Upper lobe of left lung (tissue), 4 donors: ENCODE data around the gene RPL13A.

ENCODE experiments used
- POLR2A ChIP-seq, 4 donors: fragments of 450-650 bp; IDR thresholded peaks; one replicate each; pipeline ENCODE4 v1.5.1; 2016 to 2017; ENCODE audit warnings: antibody characterized with exemption in 4 of 4, mild to moderate bottlenecking in 2 of 4
- POLR2AphosphoS5 ChIP-seq, 2 donors: sonication (generic); formaldehyde crosslinking; IDR thresholded peaks; one replicate each; pipeline ENCODE4 v1.5.1; 2017; ENCODE audit warnings: antibody characterized with exemption in 2 of 2
- TF ChIP-seq, protein P1 (sequence below), 6 experiments: fragments of 450-650 bp in 4 of 6; fragments of 200-600 bp in 2 of 6; sonication (generic) in 2 of 6; IDR thresholded peaks; one replicate each; pipeline ENCODE4 v1.5.1; 2016 to 2019; ENCODE audit warnings: antibody characterized with exemption in 6 of 6

DNA sequence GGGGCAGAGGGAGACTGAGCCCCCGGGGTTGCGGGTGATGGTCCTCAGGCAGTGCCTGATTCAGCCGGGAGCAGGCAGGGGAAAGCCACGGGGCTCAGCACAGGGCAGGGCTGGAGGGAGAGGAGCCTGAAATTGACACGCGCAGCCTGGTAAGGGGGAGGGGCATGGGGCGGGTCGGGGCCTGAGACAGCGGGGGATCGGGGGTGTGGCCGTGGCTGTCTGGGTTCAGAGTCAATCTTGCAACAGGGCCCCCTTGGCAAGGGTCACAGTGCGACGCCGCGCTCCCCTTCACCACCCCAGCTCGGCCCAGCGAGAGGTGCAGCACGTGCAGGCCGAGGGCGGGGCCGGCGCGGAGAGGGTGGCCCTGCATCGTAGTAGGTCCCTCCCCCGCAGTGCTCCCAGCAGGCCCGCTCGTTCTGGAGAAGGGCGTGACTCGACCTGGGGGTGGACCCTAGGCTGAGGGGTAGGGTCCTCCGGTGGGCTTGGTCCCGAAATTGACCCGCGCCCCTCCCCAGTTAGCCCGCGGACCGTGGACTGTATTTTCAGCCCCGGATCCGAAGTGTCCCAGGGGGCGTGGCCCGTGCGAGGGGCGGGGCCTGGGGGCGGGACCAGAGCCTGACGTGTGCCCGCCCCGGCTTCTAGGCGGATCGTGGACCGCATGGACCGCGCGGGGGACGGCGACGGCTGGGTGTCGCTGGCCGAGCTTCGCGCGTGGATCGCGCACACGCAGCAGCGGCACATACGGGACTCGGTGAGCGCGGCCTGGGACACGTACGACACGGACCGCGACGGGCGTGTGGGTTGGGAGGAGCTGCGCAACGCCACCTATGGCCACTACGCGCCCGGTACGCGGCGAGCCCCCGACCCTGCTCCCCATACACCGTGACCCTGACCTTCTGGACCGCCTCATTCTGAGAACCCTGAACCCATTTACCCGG is 46.4 kb downstream of the RPL13A start:
- TF ChIP-seq POLR2A (IDR thresholded peaks at IDR 0.05) = no peak
- TF ChIP-seq, protein P1, sequence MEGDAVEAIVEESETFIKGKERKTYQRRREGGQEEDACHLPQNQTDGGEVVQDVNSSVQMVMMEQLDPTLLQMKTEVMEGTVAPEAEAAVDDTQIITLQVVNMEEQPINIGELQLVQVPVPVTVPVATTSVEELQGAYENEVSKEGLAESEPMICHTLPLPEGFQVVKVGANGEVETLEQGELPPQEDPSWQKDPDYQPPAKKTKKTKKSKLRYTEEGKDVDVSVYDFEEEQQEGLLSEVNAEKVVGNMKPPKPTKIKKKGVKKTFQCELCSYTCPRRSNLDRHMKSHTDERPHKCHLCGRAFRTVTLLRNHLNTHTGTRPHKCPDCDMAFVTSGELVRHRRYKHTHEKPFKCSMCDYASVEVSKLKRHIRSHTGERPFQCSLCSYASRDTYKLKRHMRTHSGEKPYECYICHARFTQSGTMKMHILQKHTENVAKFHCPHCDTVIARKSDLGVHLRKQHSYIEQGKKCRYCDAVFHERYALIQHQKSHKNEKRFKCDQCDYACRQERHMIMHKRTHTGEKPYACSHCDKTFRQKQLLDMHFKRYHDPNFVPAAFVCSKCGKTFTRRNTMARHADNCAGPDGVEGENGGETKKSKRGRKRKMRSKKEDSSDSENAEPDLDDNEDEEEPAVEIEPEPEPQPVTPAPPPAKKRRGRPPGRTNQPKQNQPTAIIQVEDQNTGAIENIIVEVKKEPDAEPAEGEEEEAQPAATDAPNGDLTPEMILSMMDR (IDR thresholded peaks at IDR 0.05) = peak in 5 of 6 experiments; percentile 34 to 65 (median 47)
- TF ChIP-seq POLR2AphosphoS5 (IDR thresholded peaks at IDR 0.05) = peak in 1 of 2 donors; percentile 17
